HG03565 (cell line): Measurements from ENCODE around the gene DHX15.

Experiments used
- ATAC-seq: cut with Tn5 transposase; IDR thresholded peaks from one replicate; pipeline ENCODE4 v1.9.1; 2021; ENCODE audit warnings: mild to moderate bottlenecking, moderate library complexity; ENCODE audit not compliant: unreplicated experiment

Gene DHX15

GRCh38 chr4:24583451-24584210, 723 bp downstream of the DHX15 start:
- peak; percentile 26 for ATAC-seq

- ATAC-seq, result no peak
Measured at GRCh38 chr4:24582235-24582832, 2.0 kb downstream of the DHX15 start.

- no peak for ATAC-seq
Measured at GRCh38 chr4:24578364-24578763, 6.0 kb downstream of the DHX15 start.

GRCh38 chr4:24576276-24576675, 8.1 kb downstream of the DHX15 start:
- ATAC-seq, result no peak

- ATAC-seq, result no peak
Measured at GRCh38 chr4:24574236-24574635, 10.1 kb downstream of the DHX15 start.

- ATAC-seq, result no peak
Measured at GRCh38 chr4:24573582-24573981, 10.8 kb downstream of the DHX15 start.

- peak; percentile 39 for ATAC-seq
Measured at GRCh38 chr4:24570574-24571236, 13.6 kb downstream of the DHX15 start.

GRCh38 chr4:24570172-24570571, 14.2 kb downstream of the DHX15 start:
- ATAC-seq, result peak; percentile 43

- ATAC-seq, result no peak
Measured at GRCh38 chr4:24569662-24570061, 14.7 kb downstream of the DHX15 start.

GRCh38 chr4:24568425-24568824, 15.9 kb downstream of the DHX15 start:
- ATAC-seq, result no peak

- ATAC-seq, result no peak
Measured at GRCh38 chr4:24565054-24565453, 19.3 kb downstream of the DHX15 start.

GRCh38 chr4:24564488-24564887, 19.9 kb downstream of the DHX15 start:
- ATAC-seq, result no peak

- ATAC-seq, result no peak
Measured at GRCh38 chr4:24561438-24562139, 22.8 kb downstream of the DHX15 start.

GRCh38 chr4:24560868-24561368, 23.4 kb downstream of the DHX15 start:
- ATAC-seq, result no peak

- ATAC-seq, result no peak
Measured at GRCh38 chr4:24559889-24560288, 24.5 kb downstream of the DHX15 start.

GRCh38 chr4:24559032-24559821, 25.1 kb downstream of the DHX15 start:
- ATAC-seq, result no peak

- no peak for ATAC-seq
Measured at GRCh38 chr4:24557026-24558025, 27.0 kb downstream of the DHX15 start.

- ATAC-seq, result peak; percentile 36
Measured at GRCh38 chr4:24551492-24552289, 32.7 kb downstream of the DHX15 start.
